Measurements from ENCODE around the gene LDLRAP1.

The LDLRAP1 gene

GRCh38 chr1:25563330-25564215, 20.2 kb downstream of the LDLRAP1 start:
- no peak for DNase-seq

- DNase-seq, result no peak
These were observed 21.6 kb downstream of the LDLRAP1 start for GRCh38 chr1:25564777-25565574.

DNA sequence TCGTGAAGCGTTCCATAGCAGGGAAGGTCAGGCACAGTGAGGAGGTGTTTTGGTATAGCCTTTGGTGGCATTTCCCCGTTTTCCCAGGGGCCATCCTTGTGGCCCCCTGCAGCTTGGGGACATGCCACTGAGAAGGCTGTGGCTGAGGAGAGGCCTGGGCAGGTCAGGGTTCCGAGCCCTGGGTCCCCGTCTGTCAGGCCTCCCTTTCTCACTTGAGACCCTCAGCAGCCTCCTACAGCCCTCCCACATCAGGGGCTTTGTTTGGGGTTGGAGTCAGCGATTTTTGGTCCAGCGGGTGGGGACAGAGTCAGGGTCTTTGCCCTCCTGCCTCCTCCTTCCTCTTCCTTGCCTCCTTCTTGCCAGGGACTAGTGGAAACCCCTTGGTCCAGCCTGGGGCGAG, 22.2 kb downstream of the LDLRAP1 start:
- no peak for DNase-seq

DNA sequence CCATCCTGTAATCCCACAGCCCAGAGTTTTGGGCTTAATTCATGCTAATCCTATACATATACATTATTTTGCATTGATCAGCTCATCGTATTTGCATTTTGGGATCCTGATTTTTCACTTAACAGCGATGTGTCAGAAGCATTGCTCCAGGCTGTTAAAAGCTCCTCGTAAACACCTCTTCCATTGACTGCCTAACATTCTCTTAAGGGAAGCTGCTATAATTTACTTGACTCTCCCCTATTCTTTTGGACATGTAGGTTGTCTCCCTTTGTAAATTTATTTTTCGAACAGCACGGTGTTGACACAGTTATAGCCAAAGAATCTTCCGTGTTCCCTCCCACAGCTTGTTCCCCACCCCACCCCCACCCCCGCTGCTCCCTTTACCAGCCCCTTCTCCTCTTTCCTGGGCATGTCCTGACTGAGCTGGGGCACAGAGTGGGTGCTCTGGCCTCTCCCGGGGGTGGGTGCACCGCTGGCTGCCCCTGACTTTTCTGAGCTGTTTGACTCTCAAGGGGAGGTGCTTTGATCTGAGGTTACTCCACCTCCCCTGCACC, 22.8 kb downstream of the LDLRAP1 start:
- no peak for DNase-seq

DNA sequence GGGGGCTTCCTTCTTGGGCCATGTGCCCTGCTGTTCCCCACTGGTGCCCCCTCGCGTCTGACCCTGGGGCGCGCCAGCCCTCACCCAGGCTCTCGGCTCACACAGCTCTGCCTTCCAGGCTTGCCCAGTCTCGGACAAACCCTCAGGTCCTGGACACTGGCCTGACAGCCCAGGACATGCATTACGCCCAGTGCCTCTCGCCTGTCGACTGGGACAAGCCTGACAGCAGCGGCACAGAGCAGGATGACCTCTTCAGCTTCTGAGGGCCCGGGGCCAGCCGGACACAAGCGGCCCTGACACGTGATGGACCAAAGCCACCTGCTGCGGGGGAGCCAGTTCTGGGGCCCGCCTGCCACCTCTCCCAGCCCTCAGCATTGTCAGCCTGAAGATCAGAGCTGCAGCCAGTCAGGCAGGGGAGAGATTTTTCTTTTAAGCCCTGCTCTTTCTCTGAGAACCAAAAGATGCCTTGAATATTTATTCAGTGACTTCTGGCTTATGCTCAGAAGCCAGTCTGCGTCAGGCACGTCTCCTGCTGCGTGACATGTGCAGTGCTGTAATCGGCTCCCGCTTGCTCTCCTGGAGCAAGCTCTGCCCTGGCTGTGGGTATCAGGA, 23.4 kb downstream of the LDLRAP1 start:
- no peak for DNase-seq

- no peak for DNase-seq
These were observed 24.3 kb downstream of the LDLRAP1 start for GRCh38 chr1:25567710-25568089.

GRCh38 chr1:25568090-25568833, 24.9 kb downstream of the LDLRAP1 start:
- DNase-seq, result no peak

- no peak for DNase-seq
These were observed 25.6 kb downstream of the LDLRAP1 start for GRCh38 chr1:25568834-25569596.

DNA sequence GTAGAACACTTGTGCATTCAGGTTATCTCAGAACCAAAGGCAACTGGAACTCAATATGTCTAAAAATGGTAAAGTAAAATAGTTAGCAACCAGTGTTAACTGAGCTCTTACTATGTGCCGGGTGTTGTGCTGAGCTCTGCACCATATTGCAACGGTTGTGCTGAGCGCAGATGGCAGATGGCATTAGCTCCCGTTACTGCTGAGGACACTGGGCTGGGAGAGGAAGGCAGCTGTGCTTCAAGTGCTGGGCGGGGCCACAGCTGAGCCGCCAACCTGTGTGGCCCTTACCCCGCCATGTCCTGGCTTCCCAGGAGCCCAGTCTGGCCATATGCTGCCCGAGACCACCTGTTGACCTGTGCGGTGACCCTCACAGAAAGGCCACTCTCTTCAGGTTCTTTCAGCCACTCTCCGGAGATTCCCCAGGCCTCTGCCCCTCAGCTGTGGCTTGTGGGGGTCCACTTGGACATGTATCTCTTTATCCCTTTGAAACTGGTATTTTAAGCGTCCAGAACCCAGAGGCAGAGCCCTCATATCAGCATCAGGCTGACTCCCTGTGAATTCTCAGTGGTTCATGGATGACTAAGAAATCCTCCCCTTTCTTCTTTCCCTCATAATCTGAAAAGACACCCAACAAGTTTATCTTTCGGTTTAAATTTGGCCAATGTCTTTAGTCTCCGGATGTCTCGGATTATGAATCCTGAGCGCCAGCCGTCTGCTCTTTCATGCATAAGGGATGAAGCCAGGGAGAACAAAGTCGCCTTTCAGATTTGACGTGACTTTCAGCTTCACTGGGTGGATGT, 26.4 kb downstream of the LDLRAP1 start:
- DNase-seq, result no peak

GRCh38 chr1:25570798-25571521, 27.6 kb downstream of the LDLRAP1 start:
- no peak for DNase-seq

- DNase-seq, result no peak
These were observed 28.1 kb downstream of the LDLRAP1 start for GRCh38 chr1:25571522-25571970.

DNA sequence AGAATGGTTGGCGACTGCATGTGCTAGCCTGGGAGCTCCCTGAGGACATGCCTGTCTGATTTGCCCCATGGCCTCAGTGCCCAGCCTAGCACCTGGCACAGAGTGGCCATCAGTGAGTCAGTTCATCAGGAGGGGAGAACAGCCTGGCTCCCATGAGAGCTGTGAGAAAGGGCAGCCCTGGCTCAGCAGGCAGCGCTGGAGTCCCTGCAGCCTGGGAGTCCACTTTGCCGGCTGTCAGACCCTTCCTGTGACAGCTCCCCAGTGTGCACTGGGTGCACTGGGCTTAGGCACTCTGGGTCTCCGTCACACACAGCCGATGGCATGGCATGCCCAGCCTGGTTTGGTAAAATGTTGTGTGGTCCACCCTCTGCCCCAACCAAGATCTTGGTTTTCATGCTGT, 28.7 kb downstream of the LDLRAP1 start:
- no peak for DNase-seq

- DNase-seq, result no peak
These were observed 29.5 kb downstream of the LDLRAP1 start for GRCh38 chr1:25572708-25573590.

DNA sequence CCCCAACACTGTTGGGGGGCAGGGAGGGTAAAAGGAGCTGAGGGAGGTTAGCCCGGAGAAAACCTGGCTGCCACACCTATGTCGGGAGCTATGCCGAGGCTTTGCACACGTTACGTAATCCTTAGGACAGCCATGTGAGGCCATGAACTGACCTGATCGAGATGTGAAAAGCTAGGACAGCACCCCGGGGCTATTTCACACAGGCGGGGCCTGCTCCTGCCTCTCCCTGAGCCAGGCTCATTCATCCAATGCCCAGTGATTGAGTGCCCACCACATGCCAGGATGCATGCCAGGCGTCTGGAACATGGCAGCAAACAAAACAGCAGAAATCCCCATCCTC, 30.2 kb downstream of the LDLRAP1 start:
- no peak for DNase-seq

DNA sequence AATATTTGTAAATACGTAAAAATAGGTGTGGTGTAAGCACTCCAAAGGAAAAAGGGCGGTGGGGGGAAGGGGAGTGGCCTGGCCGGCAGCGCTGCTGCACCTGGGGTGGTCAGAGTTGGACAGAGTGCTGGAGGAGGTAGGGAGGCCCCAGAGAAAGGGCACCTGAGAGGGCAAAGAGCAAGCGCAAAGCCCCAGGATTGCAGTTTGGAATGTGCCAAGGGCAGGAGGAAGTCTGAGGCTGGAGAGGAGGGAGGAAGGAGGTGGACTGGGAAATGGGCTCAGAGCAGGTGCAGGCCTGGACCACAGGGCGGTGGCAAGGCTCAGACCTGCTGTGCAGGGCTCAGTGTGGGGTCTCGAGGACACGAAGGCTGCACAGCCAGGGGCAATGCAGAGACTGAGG, 30.6 kb downstream of the LDLRAP1 start:
- DNase-seq, result no peak

DNA sequence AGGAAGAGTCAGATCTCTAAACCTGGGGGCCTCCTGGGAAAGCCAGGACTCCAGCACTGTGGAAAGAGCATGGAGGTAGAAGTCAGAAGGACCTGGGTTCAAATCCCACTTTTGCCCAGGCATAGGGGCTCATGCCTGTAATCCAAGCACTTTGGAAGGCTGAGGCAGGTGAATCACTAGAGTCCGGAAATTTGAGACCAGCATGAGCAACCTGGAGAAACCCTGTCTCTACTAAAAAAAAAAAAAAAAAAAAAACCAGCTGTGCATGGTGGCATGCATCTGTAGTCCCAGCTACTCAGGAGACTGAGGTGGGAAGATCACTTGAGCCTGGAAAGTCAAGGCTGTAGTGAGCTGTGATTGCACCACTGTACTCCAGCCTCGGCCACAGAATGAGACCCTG, 31.8 kb downstream of the LDLRAP1 start:
- DNase-seq, result no peak

GRCh38 chr1:25576459-25577133, 33.2 kb downstream of the LDLRAP1 start:
- DNase-seq, result no peak

DNA sequence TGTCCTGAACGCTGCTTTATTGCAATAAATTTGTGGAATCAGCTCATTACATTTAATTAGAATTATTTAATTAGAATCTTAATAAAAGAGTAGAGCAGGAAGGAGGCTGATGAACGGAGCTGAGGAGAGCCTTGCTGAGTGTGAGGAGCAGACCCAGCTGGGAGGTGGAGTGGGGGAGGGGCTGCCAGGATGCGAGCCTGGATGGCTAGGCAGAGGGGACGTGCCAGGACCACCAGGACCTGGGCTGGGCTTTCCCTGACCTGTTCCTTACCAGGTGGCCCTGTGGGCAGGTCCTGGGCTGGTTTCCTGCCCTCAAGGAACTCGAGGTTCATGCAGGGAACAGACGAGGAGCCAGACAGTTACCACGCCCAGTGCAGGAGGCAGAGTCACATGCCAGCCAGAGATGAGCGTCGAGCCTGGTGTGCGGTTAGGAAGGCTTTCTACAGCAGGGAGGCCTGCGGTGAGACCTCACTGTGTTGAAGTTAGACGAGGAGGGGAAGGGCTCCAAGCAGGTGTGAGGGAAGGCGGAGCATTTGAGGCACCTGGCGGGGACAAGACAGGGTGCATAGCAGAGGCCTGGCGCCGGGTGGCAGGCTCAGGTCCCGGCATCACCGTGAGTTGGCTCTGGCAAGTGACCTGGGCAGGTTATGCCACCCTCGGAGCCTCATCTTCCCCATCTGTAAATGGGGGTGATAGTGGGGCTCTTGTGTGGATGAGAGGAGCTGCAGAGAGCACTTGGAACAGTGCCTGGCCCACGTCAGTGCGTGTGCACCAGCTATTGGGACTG, 33.9 kb downstream of the LDLRAP1 start:
- DNase-seq, result no peak
